Retinal pigment epithelial cell (primary cell): ENCODE measurements around the gene TLCD3A.
A peak's percentile ranks its signal among the peaks of the same experiment; 100 is the strongest.
"Not testable (repeated sequence)": the region's sequence is repeated elsewhere in the genome, so short reads cannot be mapped to it uniquely, and the experiment has no call there.

Experiments used
- DNase-seq: peaks from one replicate; pipeline ENCODE4 v3.0.0-alpha.2; 2010; ENCODE audit warnings: low read depth
- H3K4me3 ChIP-seq: 2 replicates; pipeline ENCODE4 v1.5.1; 2011; ENCODE audit warnings: mild to moderate bottlenecking, low read length, control low read depth, moderate library complexity
- TF ChIP-seq, protein P1 (sequence below): conservative IDR thresholded peaks from 2 replicates; pipeline ENCODE4 v1.5.1; 2011; ENCODE audit warnings: low read depth, low read length, control low read depth, inconsistent platforms

Gene TLCD3A

DNA sequence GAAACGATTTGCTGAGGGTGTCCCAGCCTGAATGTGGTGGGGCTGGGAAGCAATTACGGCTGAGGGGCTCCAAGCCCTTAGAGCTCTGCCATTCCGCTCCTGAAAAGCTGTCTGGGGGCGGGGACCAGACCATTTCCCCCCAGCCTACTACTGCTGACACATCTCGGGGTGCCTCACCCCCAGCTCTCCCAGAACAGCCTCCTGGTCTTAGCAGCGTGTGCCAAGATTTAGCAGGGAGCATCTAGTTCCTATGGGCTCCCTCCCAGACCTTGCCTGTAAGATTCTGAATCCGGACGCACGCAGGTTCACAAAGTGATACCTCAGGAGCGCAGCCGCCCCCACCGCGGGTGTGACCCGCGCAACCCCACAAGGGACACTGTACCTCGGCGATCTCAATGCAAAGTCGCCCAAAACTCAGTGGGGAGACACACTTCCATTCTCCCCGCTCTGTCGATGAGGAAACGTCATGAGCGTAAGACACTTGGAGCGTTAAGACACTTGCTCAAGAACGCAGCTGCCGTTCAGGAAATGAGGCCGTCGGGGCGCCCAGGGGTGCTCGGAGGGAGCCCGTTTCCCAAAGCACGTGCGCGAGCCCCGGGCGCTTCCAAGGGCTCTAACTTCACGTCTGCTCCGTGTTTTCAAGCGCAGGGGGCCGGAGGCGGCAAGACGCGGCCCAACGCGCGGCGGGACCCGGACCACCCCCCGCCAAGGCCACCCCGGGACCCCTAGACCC is 19.0 kb downstream of the TLCD3A start:
- no peak for DNase-seq
- H3K4me3 ChIP-seq: peak overlapping the region; percentile 71
- TF ChIP-seq, protein P1, sequence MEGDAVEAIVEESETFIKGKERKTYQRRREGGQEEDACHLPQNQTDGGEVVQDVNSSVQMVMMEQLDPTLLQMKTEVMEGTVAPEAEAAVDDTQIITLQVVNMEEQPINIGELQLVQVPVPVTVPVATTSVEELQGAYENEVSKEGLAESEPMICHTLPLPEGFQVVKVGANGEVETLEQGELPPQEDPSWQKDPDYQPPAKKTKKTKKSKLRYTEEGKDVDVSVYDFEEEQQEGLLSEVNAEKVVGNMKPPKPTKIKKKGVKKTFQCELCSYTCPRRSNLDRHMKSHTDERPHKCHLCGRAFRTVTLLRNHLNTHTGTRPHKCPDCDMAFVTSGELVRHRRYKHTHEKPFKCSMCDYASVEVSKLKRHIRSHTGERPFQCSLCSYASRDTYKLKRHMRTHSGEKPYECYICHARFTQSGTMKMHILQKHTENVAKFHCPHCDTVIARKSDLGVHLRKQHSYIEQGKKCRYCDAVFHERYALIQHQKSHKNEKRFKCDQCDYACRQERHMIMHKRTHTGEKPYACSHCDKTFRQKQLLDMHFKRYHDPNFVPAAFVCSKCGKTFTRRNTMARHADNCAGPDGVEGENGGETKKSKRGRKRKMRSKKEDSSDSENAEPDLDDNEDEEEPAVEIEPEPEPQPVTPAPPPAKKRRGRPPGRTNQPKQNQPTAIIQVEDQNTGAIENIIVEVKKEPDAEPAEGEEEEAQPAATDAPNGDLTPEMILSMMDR: no peak

DNA sequence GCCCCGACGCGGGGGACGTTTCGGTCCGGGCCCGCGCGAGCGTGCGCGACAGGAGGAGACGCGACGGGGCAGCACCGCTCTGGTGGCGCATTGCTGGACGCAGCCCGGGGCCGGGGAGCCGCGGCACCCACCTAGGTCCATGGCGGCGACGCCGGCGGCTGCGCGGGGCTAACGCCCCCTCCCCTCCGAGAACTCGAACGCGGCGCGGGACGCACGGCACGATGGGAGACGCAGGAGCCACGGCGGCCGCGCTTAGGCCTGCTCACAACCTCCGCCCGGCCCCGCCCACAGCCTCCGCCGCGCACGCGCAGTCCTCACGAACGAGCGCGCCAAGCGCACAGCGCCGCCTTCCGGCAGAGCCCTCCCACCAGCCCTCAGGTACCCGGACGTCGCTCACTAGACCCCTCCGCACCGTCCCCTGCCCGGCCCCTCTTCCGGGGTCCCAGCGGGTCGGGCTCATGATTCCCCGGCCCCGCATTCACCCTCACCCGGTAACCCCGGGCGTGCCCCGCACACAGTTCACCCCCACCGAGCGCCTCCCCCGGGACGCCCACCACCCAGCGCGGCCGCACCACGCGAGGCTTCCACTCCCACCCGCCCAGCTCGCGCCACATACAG is 19.7 kb downstream of the TLCD3A start, which contains the start of gene GEMIN4:
Gene GEMIN4, minus strand, starts transcription at position 263 of the 618 bp plus-strand sequence. Its CDS starts 122 bp downstream, at position 141.
- H3K4me3 ChIP-seq: peak within 1 kb of the TSS; percentile 71
- TF ChIP-seq, protein P1: peak; percentile 88
- DNase-seq: peak; percentile 31

DNA sequence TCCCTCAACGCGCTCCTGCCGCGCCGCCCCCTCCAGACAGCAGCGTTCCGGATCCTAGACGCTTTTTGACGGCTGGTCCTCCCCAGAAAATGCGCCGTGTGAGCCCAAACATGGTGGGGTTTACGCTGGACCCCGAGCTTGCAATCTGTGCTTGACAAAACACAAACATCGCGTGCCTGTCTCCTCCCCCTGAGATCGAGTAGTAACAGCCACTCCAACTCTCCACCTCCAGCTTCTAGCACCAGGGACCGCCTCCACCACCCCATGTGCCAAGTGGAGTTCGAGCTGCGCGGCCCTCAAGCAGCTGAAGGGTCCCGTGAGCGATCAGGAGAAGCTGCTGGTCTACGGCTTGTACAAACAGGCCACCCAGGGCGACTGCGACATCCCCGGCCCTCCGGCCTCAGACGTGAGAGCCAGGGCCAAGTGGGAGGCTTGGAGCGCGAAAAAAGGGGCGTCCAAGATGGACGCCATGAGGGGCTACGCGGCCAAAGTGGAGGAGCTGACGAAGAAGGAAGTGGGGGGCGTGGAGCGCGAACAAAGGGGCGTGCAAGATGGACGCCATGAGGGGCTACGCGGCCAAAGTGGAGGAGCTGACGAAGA is 20.3 kb downstream of the TLCD3A start:
- TF ChIP-seq, protein P1: no peak
- peak overlapping the region; percentile 60 for H3K4me3 ChIP-seq
- peak; percentile 22 for DNase-seq

DNA sequence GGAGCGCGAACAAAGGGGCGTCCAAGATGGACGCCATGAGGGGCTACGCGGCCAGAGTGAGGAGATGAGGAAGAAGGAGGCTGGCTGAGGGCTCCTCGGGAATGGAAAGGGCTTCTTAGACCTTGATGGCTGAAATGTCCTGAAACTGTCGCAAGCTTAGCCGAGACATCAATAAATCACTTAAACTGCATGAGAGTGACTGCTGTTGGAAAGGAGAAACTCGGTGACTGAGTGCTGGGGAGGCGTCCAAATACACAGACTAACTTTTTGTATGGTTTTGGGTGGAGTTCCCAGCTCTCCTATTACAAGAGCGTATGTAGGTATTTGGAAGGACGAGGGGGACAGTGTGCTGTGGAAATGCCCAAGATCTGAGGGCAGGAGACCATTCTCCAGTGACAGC is 21.0 kb downstream of the TLCD3A start:
- H3K4me3 ChIP-seq: no peak overlapping the region
- DNase-seq: no peak
- TF ChIP-seq, protein P1: no peak

DNA sequence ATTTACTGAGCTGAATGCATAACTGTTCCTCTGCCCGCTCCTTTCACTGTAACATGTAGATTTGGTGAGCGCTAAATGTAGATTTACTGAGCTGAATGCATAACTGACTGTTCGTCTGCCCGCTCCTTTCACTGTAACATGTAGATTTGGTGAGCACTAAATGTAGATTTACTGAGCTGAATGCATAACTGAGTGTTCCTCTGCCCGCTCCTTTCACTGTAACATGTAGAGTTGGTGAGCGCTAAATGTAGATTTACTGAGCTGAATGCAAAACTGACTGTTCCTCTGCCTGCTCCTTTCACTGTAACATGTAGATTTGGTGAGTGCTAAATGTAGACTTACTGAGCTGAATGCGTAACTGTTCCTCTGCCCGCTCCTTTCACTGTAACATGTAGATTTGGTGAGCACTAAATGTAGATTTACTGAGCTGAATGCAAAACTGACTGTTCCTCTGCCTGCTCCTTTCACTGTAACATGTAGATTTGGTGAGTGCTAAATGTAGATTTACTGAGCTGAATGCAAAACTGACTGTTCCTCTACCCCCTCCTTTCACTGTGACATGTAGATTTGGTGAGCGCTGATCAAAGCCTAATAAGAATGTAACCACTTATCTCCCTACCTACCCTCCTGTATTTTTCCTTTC is 23.0 kb downstream of the TLCD3A start:
- H3K4me3 ChIP-seq, DNase-seq: not testable (repeated sequence)

DNA sequence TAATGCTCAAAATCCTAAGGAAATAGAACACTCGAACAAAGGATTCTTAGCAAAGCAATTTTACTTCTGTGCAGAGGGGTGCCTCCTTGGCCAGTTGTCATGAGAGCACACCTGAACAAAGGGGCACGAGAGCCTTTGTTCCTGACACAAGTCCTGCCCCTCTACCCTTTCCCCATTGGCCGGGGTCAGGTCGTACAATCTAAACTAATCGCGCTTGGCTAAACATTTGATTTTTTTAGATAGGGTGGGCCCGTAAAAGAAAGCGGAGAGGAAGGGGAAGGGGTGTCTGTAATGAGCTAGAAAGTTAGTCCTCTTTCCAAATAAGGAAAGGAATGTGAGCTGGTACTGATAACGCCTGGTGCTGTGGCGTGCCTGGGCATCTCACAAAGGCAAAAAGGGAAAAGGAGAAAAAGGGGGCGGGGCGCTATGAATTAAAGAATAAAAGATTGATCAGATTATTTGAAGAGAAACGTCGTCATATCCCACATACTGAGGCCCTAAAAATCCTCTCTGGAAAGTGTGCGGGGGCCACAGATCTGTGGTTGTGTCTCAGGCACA is 23.7 kb downstream of the TLCD3A start:
- DNase-seq, H3K4me3 ChIP-seq: not testable (repeated sequence)

DNA sequence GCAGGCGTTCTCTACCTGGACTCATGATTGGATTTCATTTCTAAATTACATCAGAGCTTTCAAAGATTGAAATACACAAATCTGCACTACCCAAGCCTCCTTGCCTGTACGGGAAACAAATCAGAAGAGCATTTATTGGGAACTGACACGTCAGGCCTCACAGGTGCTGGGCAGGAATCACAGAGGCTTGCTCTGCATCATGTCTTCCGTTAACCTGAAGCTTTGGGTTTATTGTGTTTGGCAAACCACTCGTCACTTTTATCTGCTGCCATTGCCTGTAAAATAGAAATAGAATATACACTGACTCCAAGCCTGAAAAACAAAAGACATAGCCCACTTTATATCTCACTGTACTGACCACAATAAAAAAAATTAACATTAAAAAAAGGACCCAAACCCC is 27.6 kb downstream of the TLCD3A start:
- H3K4me3 ChIP-seq: no peak overlapping the region
- TF ChIP-seq, protein P1: no peak
- no peak for DNase-seq
